OCI-LY1 (cell line): ENCODE measurements around the gene KRT16.
"Not testable (repeated sequence)": the region's sequence is repeated elsewhere in the genome, so short reads cannot be mapped to it uniquely, and the experiment has no call there.

ENCODE experiments used
- H2AFZ ChIP-seq: fragments of 200-600 bp; sonication (generic), shearing (Covaris generic); 2 replicates; pipeline ENCODE4 v1.6.0; 2014; ENCODE audit warnings: antibody characterized with exemption, mild to moderate bottlenecking, low read length
- H3F3A ChIP-seq: fragments of 200-600 bp; sonication (generic), shearing (Covaris generic); 2 replicates; pipeline ENCODE4 v1.6.0; 2014; ENCODE audit warnings: mild to moderate bottlenecking, antibody characterized with exemption, low read length, moderate library complexity; ENCODE audit not compliant: insufficient read depth
- H3K27ac ChIP-seq: fragments of 200-600 bp; sonication (generic); 2 replicates; pipeline ENCODE4 v1.5.1; 2014; ENCODE audit warnings: low read length, mixed run types, mild to moderate bottlenecking, low read depth; ENCODE audit not compliant: poor library complexity, severe bottlenecking
- H3K27me3 ChIP-seq: fragments of 200-600 bp; sonication (generic); 2 replicates; pipeline ENCODE4 v1.6.0; 2014; ENCODE audit warnings: antibody characterized with exemption, mild to moderate bottlenecking, low read length, moderate library complexity; ENCODE audit not compliant: insufficient read depth
- H3K36me3 ChIP-seq: fragments of 200-600 bp; sonication (generic); 2 replicates; pipeline ENCODE4 v1.6.1; 2014; ENCODE audit warnings: mild to moderate bottlenecking, antibody characterized with exemption, low read length, moderate library complexity, mixed read lengths; ENCODE audit not compliant: insufficient read depth
- H3K4me1 ChIP-seq: fragments of 200-600 bp; sonication (generic); 2 replicates; pipeline ENCODE4 v1.5.1; 2014; ENCODE audit warnings: mild to moderate bottlenecking, low read length, moderate library complexity; ENCODE audit not compliant: insufficient read depth, severe bottlenecking
- H3K4me2 ChIP-seq: fragments of 200-600 bp; sonication (generic), shearing (Covaris generic); 2 replicates; pipeline ENCODE4 v1.6.1; 2014; ENCODE audit warnings: low read length
- H3K4me3 ChIP-seq: fragments of 200-600 bp; sonication (generic); 2 replicates; pipeline ENCODE4 v1.5.1; 2014; ENCODE audit warnings: low read length, low read depth, mild to moderate bottlenecking, mixed read lengths; ENCODE audit not compliant: poor library complexity, severe bottlenecking
- H3K79me2 ChIP-seq: fragments of 200-600 bp; shearing (Covaris generic); 2 replicates; pipeline ENCODE4 v1.6.1; 2016; ENCODE audit warnings: mixed run types, low read length, mixed read lengths; ENCODE audit not compliant: insufficient read depth
- H3K9ac ChIP-seq: fragments of 200-600 bp; sonication (generic), shearing (Covaris generic); 2 replicates; pipeline ENCODE4 v1.6.1; 2014; ENCODE audit warnings: mild to moderate bottlenecking, low read length, mixed read lengths
- H3K9me2 ChIP-seq: fragments of 200-600 bp; sonication (generic), shearing (Covaris generic); 2 replicates; pipeline ENCODE4 v1.6.1; 2014; ENCODE audit warnings: low read depth, mild to moderate bottlenecking, low read length, mixed read lengths
- H3K9me3 ChIP-seq: fragments of 200-600 bp; shearing (Covaris generic); 2 replicates; pipeline ENCODE4 v1.6.1; 2014; ENCODE audit warnings: low read length, mixed read lengths
- H4K20me1 ChIP-seq: fragments of 200-600 bp; sonication (generic), shearing (Covaris generic); 2 replicates; pipeline ENCODE4 v1.6.0; 2016; ENCODE audit warnings: mild to moderate bottlenecking, low read length; ENCODE audit not compliant: insufficient read depth
- EZH2 ChIP-seq: fragments of 200-600 bp; sonication (generic), shearing (Covaris generic); IDR thresholded peaks from 2 replicates; pipeline ENCODE4 v1.8.0; 2017; ENCODE audit warnings: borderline replicate concordance, mixed run types, mild to moderate bottlenecking, antibody characterized with exemption, low read length, moderate library complexity, mixed read lengths
- TF ChIP-seq, protein P1 (sequence below): fragments of 200-600 bp; sonication (generic), shearing (Covaris generic); IDR thresholded peaks from 2 replicates; pipeline ENCODE4 v1.5.1; 2017; ENCODE audit warnings: mild to moderate bottlenecking, antibody characterized with exemption, low read length, moderate library complexity, mixed read lengths

Gene KRT16

DNA sequence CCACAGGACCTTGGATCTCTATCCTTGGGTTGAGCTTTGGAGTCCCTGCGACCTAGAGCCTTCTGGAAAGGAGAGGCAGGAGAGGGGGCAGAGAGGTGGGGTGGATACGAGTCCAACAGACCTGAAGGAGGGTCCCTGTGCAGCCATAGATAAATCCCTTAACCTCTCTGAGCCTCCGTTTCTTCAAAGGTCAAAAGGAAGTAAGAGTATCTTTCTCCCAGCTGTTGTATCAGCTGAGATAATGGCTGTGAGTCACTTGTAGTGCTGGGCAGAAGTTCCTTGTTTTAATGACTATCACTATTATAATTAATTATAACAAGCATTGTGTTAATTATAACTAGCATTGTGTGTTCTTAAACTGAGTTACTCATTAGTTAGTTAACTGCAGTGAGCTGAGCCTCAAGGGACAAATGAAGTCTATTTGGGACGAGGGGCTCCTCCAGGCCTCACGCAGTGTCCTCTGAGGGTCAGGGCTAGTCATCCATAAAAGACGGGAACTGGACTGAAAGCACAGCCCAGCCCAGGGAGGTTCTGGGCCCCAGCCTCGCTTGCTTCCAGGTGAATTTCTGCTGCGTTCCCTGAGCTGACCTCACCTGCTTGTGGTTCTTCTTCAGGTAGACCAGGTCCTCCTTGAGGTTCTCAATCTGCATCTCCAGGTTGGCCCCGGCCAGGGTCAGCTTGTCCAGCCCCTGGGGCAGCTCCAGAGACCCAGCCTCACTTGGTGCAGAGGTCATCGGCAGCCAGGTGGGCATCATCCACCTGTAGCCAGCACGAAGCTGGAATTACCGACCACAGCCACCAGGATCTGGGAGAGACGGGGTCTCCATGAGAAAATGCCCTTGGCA is 17.5 kb upstream of the KRT16 start:
- Histone ChIP-seq H3K4me3 (no peak overlapping the region), H3K27me3 (no peaks in the 10 kb centered on the region), H3K4me1 (no peaks in the 10 kb centered on the region), H3K9ac (no peak overlapping the region), H3K9me3 (no peaks in the 10 kb centered on the region), H3K36me3 (no peaks in the 10 kb centered on the region), H3K79me2 (no peaks in the 10 kb centered on the region), H3K27ac (no peak overlapping the region), H2AFZ (no peak overlapping the region), H3F3A (no peaks in the 10 kb centered on the region), H3K9me2 (no peaks in the 10 kb centered on the region), H4K20me1 (no peaks in the 10 kb centered on the region), H3K4me2 (no peak overlapping the region)
- TF ChIP-seq, protein P1, sequence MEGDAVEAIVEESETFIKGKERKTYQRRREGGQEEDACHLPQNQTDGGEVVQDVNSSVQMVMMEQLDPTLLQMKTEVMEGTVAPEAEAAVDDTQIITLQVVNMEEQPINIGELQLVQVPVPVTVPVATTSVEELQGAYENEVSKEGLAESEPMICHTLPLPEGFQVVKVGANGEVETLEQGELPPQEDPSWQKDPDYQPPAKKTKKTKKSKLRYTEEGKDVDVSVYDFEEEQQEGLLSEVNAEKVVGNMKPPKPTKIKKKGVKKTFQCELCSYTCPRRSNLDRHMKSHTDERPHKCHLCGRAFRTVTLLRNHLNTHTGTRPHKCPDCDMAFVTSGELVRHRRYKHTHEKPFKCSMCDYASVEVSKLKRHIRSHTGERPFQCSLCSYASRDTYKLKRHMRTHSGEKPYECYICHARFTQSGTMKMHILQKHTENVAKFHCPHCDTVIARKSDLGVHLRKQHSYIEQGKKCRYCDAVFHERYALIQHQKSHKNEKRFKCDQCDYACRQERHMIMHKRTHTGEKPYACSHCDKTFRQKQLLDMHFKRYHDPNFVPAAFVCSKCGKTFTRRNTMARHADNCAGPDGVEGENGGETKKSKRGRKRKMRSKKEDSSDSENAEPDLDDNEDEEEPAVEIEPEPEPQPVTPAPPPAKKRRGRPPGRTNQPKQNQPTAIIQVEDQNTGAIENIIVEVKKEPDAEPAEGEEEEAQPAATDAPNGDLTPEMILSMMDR = no peak
- no peak for TF ChIP-seq EZH2

DNA sequence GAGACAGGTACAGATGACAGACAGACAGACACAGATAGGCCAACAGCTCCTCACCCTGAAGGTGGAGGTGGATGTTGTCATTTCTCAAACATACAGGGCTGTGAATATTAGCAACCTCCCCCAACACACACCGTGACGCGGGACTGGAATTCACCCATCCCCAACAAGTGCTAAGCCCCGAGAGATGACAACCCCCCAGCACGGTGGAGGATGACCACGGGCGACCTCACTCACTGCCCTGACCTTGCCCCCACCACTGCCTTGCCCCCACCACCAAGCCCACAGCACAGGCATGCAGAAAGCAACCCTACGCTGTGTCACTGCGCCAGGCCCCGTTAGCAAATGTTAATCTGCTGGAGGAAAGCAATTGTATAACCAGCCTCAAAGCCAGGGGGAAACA is 16.7 kb upstream of the KRT16 start:
- H3K4me1 ChIP-seq = no peaks in the 10 kb centered on the region
- no peak overlapping the region for H2AFZ ChIP-seq
- no peaks in the 10 kb centered on the region for H3K9me2 ChIP-seq
- H3K9ac ChIP-seq = no peak overlapping the region
- H3K4me2 ChIP-seq = no peak overlapping the region
- H3K9me3 ChIP-seq = no peaks in the 10 kb centered on the region
- H3K27ac ChIP-seq = no peak overlapping the region
- H3K4me3 ChIP-seq = no peak overlapping the region
- TF ChIP-seq EZH2 = no peak
- TF ChIP-seq, protein P1 = no peak
- H3K36me3 ChIP-seq = no peaks in the 10 kb centered on the region
- H3F3A ChIP-seq = no peaks in the 10 kb centered on the region
- H3K27me3 ChIP-seq = no peaks in the 10 kb centered on the region
- no peaks in the 10 kb centered on the region for H4K20me1 ChIP-seq
- H3K79me2 ChIP-seq = no peaks in the 10 kb centered on the region

DNA sequence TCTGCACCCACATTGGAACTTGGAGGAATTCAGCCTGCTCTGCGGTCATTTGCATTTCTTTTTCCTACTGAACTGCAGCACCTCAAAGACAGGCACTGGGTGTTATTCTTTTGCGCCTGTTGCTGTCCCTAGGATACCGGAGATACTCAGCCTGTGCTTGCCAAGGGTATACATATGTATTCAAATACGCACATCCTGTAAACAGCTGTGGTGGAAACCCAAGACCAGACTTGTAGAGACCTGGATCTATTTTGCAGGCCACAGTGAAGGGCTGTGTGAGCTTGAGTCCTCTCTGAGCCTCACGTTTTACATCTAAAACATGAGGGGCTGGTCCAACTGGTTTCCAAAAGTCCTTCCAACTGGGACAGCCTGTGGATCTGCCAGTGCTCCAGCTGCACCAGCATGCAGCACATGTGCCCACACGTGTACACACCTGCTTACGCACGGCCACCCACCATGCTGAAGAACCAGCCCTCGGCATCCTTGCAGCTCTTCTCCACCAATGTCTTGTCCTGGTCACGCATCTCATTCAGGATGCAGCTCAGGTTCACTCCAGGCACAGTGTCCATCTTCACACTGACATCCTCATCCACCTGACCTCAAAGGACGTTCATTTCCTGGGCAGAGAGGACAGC is 16.2 kb upstream of the KRT16 start:
- not testable (repeated sequence) for H3K79me2 ChIP-seq, H2AFZ ChIP-seq, H3K27ac ChIP-seq

DNA sequence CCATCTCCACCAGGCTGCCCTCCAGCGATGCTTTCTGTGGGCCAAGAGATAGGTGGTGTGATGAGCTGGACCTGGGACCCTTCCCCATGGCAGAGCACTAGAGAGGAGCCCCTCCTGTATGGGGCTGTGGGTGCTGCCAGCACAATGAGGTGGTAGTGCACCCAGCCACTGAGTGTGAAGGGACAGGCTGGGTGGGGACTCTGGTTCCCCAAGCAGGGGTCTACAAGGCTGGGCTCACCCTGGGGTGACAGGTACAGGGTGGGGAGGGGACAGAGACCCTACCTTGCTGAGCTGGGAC is 15.5 kb upstream of the KRT16 start:
- not testable (repeated sequence) for H3K9me2 ChIP-seq, H3K27ac ChIP-seq, H3K4me1 ChIP-seq, H3K4me2 ChIP-seq, H3K79me2 ChIP-seq, H3F3A ChIP-seq, H3K27me3 ChIP-seq, H3K36me3 ChIP-seq, H3K4me3 ChIP-seq, H2AFZ ChIP-seq, H3K9me3 ChIP-seq, H3K9ac ChIP-seq, H4K20me1 ChIP-seq

More for the DNA sequence above, 16.2 kb upstream of the KRT16 start:
- H3K4me3 ChIP-seq, H3K4me1 ChIP-seq, H3K4me2 ChIP-seq, H4K20me1 ChIP-seq, H3K9me2 ChIP-seq, H3K9me3 ChIP-seq, H3K27me3 ChIP-seq, H3K9ac ChIP-seq, H3K36me3 ChIP-seq, H3F3A ChIP-seq: not testable (repeated sequence)
